Activated CD4-positive, CD25-positive, alpha-beta regulatory T cell (primary cell): Measurements from ENCODE around the gene ZNF668.
A peak's percentile ranks its signal among the peaks of the same experiment; 100 is the strongest.
"Not testable (repeated sequence)": the region's sequence is repeated elsewhere in the genome, so short reads cannot be mapped to it uniquely, and the experiment has no call there.

Experiments used
- DNase-seq, 4 experiments: peaks; one replicate each; lab custom pipeline; 2025; lab: John Stamatoyannopoulos, UW

ZNF668 gene

GRCh38 chr16:31055613-31056012 is 18.4 kb downstream of the ZNF668 start:
- no peak for DNase-seq

- no peak for DNase-seq
Observed at GRCh38 chr16:31052114-31052513, 21.9 kb downstream of the ZNF668 start.

- DNase-seq = no peak
Observed at GRCh38 chr16:31050280-31051030, 23.6 kb downstream of the ZNF668 start.

GRCh38 chr16:31043898-31044481 is 30.1 kb downstream of the ZNF668 start:
- no peak for DNase-seq

GRCh38 chr16:31043352-31043751 is 30.7 kb downstream of the ZNF668 start:
- no peak for DNase-seq

- no peak for DNase-seq
Observed at GRCh38 chr16:31042866-31043265, 31.2 kb downstream of the ZNF668 start.

- no peak for DNase-seq
Observed at GRCh38 chr16:31038993-31039392, 35.0 kb downstream of the ZNF668 start.

GRCh38 chr16:31036691-31037090 is 37.3 kb downstream of the ZNF668 start:
- DNase-seq = no peak

- DNase-seq = peak; percentile 66 to 76 (median 73)
Observed at GRCh38 chr16:31033709-31034492, 40.1 kb downstream of the ZNF668 start.

GRCh38 chr16:31032736-31033708 is 41.0 kb downstream of the ZNF668 start, which contains the start of gene STX4:
TSS of gene STX4 (plus strand) at chr16:31033558. CDS start at chr16:31033806, 248 bp downstream.
- peak; percentile 88 to 93 (median 93) for DNase-seq

GRCh38 chr16:31031276-31031675 is 42.8 kb downstream of the ZNF668 start:
- DNase-seq = no peak

GRCh38 chr16:31029272-31029671 is 44.8 kb downstream of the ZNF668 start:
- no peak for DNase-seq

- no peak for DNase-seq
Observed at GRCh38 chr16:31025339-31025738, 48.7 kb downstream of the ZNF668 start.

- DNase-seq = no peak
Observed at GRCh38 chr16:31023627-31024226, 50.3 kb downstream of the ZNF668 start.

- no peak for DNase-seq
Observed at GRCh38 chr16:31023252-31023602, 50.8 kb downstream of the ZNF668 start.

GRCh38 chr16:31022544-31023251 is 51.3 kb downstream of the ZNF668 start:
- DNase-seq = no peak

GRCh38 chr16:31020536-31020935 is 53.5 kb downstream of the ZNF668 start:
- no peak for DNase-seq

- not testable (repeated sequence) for DNase-seq
Observed at GRCh38 chr16:31017756-31018155, 56.3 kb downstream of the ZNF668 start.

GRCh38 chr16:31016018-31016417 is 58.0 kb downstream of the ZNF668 start:
- DNase-seq = no peak

GRCh38 chr16:31013292-31013691 is 60.7 kb downstream of the ZNF668 start:
- not testable (repeated sequence) for DNase-seq

GRCh38 chr16:31011815-31012214 is 62.2 kb downstream of the ZNF668 start:
- DNase-seq = not testable (repeated sequence)
